ENCODE results near the gene GLI3.

Gene GLI3

DNA sequence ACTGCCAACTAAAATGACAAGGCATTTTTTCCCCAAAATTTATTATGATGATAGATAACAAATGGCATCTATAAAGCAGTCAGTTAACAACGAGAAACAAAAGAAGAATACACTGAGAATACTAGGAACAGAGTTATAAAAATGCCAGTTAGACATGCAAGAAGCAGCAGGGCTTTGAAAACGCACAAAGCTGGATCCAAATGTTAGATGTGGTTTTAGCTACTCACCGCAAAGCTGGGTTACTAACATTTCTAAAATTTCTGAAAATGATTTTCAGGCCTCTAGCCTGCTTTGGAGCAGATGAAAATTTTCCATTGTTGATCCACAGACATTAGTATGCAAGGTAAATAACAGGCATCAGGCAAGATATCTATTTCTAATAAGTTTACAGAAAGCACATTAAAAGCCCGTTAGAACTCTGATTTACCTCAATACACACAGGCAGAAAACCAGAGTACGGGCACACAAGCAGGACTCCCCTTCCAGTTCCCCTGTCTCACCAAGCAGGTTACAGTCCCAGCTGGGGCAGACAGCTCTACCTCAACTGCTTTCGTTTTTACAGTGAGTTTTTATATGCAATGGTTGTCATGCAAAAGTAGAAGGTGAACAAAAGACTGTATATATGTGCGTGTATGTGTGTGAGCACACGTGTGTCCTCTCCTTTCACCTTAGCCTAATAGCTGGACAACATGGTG is 37.9 kb downstream of the GLI3 start:
- TF ChIP-seq CTCF (conservative IDR thresholded peaks at IDR 0.05; ENCODE audit: low read length): no peak
- no peak for TF ChIP-seq EZH2phosphoT487 (IDR thresholded peaks at IDR 0.05; ENCODE audit: borderline replicate concordance)
- Histone ChIP-seq H3K4me2 (ENCODE audit: low read depth, low read length, poor library complexity, severe bottlenecking) (peak overlapping the region; percentile 41), H3K9me3 (ENCODE audit: insufficient read depth, low read depth, low read length) (no peaks in the 10 kb centered on the region), H3K9ac (ENCODE audit: low read depth, low read length, poor library complexity, severe bottlenecking) (peak overlapping the region; percentile 0), H3K9me2 (replicated peaks; ENCODE audit: low read depth, low read length) (no peaks in the 10 kb centered on the region), H3F3A (ENCODE audit: low read depth) (no peaks in the 10 kb centered on the region), H3K79me2 (ENCODE audit: insufficient read depth, low read length) (no peaks in the 10 kb centered on the region), H4K20me1 (ENCODE audit: insufficient read depth, low read length, poor library complexity, severe bottlenecking) (no peaks in the 10 kb centered on the region), H3K36me3 (ENCODE audit: insufficient read depth, low read length) (no peaks in the 10 kb centered on the region), H3K4me3 (ENCODE audit: low read length, poor library complexity, severe bottlenecking) (peak overlapping the region; percentile 23), H2AFZ (ENCODE audit: low read length) (0 out of 2 replicates have a peak overlapping the region, but pooled peaks have one; percentile 0), H3K4me1 (ENCODE audit: insufficient read depth, low read length, poor library complexity, severe bottlenecking) (peaks cover 18% of the 10 kb centered on the region), H3K27me3 (ENCODE audit: insufficient read depth, low read length, poor library complexity, severe bottlenecking) (no peaks in the 10 kb centered on the region)

- no peak for TF ChIP-seq CTCF (conservative IDR thresholded peaks at IDR 0.05; ENCODE audit: low read length)
- no peak for TF ChIP-seq EZH2phosphoT487 (IDR thresholded peaks at IDR 0.05; ENCODE audit: borderline replicate concordance)
- Histone ChIP-seq H3K36me3 (ENCODE audit: insufficient read depth, low read length) (no peaks in the 10 kb centered on the region), H3K9me2 (replicated peaks; ENCODE audit: low read depth, low read length) (no peaks in the 10 kb centered on the region), H3K4me2 (ENCODE audit: low read depth, low read length, poor library complexity, severe bottlenecking) (peak overlapping the region; percentile 41), H3K9ac (ENCODE audit: low read depth, low read length, poor library complexity, severe bottlenecking) (peak overlapping the region; percentile 0), H3F3A (ENCODE audit: low read depth) (no peaks in the 10 kb centered on the region), H4K20me1 (ENCODE audit: insufficient read depth, low read length, poor library complexity, severe bottlenecking) (no peaks in the 10 kb centered on the region), H3K9me3 (ENCODE audit: insufficient read depth, low read depth, low read length) (no peaks in the 10 kb centered on the region), H2AFZ (ENCODE audit: low read length) (no peak overlapping the region), H3K79me2 (ENCODE audit: insufficient read depth, low read length) (no peaks in the 10 kb centered on the region), H3K27me3 (ENCODE audit: insufficient read depth, low read length, poor library complexity, severe bottlenecking) (no peaks in the 10 kb centered on the region), H3K4me3 (ENCODE audit: low read length, poor library complexity, severe bottlenecking) (no peak overlapping the region), H3K4me1 (ENCODE audit: insufficient read depth, low read length, poor library complexity, severe bottlenecking) (peaks cover 26% of the 10 kb centered on the region)
These were observed 38.7 kb downstream of the GLI3 start for GRCh38 chr7:42198296-42198695.

DNA sequence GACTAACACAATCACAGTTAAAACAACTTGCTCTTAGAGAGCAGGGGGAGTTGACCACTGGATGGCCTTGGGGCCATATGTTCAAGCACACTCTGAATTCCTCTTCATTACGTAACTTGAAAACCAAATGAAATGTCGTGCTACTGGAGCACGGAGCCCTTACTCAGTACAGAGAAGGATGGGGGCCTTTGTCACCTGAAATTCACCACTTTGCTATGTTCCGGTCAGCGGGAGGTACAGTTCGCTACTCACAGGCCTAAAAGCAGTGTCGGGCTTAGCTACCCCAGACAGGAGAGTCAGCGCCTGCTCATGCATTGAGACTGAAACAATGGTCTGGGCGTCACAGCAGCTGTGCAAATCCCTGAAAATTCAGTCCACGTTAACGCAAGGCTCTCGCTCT is 39.6 kb downstream of the GLI3 start:
- no peaks in the 10 kb centered on the region for H3K27me3 ChIP-seq (ENCODE audit: insufficient read depth, low read length, poor library complexity, severe bottlenecking)
- H3K4me3 ChIP-seq (ENCODE audit: low read length, poor library complexity, severe bottlenecking): no peak overlapping the region
- H3K4me2 ChIP-seq (ENCODE audit: low read depth, low read length, poor library complexity, severe bottlenecking): no peak overlapping the region
- H3K36me3 ChIP-seq (ENCODE audit: insufficient read depth, low read length): no peaks in the 10 kb centered on the region
- no peak for TF ChIP-seq CTCF (conservative IDR thresholded peaks at IDR 0.05; ENCODE audit: low read length)
- no peak for TF ChIP-seq EZH2phosphoT487 (IDR thresholded peaks at IDR 0.05; ENCODE audit: borderline replicate concordance)
- no peaks in the 10 kb centered on the region for H3K9me2 ChIP-seq (replicated peaks; ENCODE audit: low read depth, low read length)
- H3K4me1 ChIP-seq (ENCODE audit: insufficient read depth, low read length, poor library complexity, severe bottlenecking): peaks cover 34% of the 10 kb centered on the region
- H4K20me1 ChIP-seq (ENCODE audit: insufficient read depth, low read length, poor library complexity, severe bottlenecking): no peaks in the 10 kb centered on the region
- no peak overlapping the region for H2AFZ ChIP-seq (ENCODE audit: low read length)
- no peak overlapping the region for H3K9ac ChIP-seq (ENCODE audit: low read depth, low read length, poor library complexity, severe bottlenecking)
- no peaks in the 10 kb centered on the region for H3K79me2 ChIP-seq (ENCODE audit: insufficient read depth, low read length)
- no peaks in the 10 kb centered on the region for H3F3A ChIP-seq (ENCODE audit: low read depth)
- H3K9me3 ChIP-seq (ENCODE audit: insufficient read depth, low read depth, low read length): no peaks in the 10 kb centered on the region

Data from Loucy (cell line).